ENCODE measurements around the gene TBC1D5.

DNA sequence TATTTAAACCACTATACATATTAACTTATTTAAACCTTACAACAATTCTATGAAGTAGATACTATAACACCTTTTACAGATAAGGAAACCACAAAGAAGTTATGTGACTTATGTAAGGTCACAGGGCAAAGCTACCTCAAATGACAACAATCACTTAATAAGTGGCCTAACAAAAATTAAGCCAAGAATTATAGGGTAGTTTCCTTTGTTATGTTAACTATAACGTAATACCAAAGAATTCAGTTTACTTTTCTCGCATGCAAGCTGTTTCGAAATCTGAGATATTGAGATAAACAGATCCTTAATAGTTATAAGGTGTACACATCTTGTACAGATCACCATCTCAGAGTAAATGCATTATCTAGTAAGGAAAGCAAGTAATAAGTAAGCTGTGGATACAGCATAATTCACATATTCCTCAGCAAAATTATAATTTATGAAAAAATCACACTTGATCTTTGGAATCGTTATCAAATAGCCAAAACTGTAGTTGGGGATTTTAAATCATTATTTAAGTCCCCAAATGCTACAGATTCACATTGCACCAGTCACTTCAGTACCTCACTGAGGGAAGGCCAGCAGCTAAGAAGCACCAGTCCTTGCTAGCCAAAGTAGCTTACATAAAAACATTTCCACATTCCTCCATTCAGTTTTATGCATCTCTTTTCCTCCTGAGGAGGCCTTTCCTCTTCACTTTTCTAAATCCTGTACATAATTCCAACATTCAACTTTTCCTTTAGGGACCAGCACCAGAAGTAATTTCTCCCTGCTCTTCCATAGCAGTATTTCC, 226.8 kb downstream of the TBC1D5 start:
- TF ChIP-seq POLR2A (IDR thresholded peaks at IDR 0.05; ENCODE audit: low read depth, low read length) (no peak), TAF1 (IDR thresholded peaks at IDR 0.05; ENCODE audit: low read depth, low read length) (no peak), POLR2AphosphoS5 (IDR thresholded peaks at IDR 0.05; ENCODE audit: low read depth, low read length) (no peak)
